ENCODE data around the gene LTB. TPM values are rescaled to one million over a fixed set of nuclear protein-coding genes. Genes with fewer than 3 reads are reported as not detected.

Gene LTB, protein sequence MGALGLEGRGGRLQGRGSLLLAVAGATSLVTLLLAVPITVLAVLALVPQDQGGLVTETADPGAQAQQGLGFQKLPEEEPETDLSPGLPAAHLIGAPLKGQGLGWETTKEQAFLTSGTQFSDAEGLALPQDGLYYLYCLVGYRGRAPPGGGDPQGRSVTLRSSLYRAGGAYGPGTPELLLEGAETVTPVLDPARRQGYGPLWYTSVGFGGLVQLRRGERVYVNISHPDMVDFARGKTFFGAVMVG
- total RNA-seq (2021; fragmentation: NEBNext Ultra II Directional; extraction: Animal tissue kit (Norgen Biotek cat#: 25700)) = under 1 TPM in 1 of 6 experiments, not detected in 5; 0.38 TPM
- long read RNA-seq = 0 reads

DNA sequence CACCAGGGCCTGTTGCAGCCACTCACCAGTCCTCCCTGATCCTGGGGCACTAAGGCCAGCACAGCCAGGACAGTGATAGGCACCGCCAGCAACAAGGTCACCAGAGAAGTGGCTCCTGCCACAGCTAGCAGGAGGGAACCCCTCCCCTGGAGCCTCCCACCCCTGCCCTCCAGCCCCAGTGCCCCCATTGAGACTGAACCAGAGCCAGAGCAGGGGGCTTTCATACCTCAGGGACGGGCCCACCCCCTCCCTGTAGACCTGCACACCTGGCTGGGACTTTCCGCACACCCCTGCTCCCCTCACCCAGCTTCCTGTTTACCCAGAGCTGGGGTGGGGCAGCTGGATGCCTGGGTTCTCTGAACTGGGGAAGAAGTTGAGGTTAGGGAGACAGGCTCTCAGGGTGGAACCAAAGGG lies at the start of gene LTB:
Gene LTB, minus strand, starts transcription at position 195 of the 414 bp plus-strand sequence. Its CDS starts 7 bp downstream, at position 188.
- TF ChIP-seq, protein P1, sequence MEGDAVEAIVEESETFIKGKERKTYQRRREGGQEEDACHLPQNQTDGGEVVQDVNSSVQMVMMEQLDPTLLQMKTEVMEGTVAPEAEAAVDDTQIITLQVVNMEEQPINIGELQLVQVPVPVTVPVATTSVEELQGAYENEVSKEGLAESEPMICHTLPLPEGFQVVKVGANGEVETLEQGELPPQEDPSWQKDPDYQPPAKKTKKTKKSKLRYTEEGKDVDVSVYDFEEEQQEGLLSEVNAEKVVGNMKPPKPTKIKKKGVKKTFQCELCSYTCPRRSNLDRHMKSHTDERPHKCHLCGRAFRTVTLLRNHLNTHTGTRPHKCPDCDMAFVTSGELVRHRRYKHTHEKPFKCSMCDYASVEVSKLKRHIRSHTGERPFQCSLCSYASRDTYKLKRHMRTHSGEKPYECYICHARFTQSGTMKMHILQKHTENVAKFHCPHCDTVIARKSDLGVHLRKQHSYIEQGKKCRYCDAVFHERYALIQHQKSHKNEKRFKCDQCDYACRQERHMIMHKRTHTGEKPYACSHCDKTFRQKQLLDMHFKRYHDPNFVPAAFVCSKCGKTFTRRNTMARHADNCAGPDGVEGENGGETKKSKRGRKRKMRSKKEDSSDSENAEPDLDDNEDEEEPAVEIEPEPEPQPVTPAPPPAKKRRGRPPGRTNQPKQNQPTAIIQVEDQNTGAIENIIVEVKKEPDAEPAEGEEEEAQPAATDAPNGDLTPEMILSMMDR (IDR thresholded peaks at IDR 0.05) = no peak
- no peaks in the 10 kb centered on the region; the same call in 1 of the 2 replicates for H3K27me3 Mint-ChIP-seq (ENCODE audit: insufficient read depth)

DNA sequence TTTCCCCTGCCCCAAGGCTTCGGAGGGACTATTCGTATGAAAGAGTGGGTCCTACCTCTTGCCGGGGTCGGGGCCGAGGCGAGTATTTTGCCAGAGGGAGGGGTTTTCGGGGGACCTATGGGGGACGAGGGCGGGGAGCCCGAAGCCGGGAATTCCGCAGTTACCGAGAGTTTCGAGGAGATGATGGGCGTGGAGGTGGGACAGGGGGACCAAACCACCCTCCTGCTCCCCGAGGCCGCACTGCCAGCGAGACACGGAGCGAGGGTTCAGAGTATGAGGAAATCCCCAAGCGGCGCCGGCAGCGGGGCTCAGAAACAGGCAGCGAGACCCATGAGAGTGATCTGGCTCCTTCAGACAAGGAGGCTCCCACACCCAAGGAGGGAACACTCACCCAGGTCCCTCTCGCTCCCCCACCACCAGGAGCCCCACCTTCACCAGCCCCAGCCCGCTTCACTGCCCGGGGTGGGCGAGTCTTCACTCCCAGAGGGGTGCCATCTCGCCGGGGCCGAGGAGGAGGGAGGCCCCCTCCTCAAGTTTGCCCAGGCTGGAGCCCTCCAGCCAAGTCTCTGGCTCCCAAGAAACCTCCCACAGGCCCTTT lies 49.6 kb upstream of the LTB start:
- H3K36me3 Mint-ChIP-seq (ENCODE audit: low read depth) = peaks cover 57% of the 10 kb centered on the region
- peak overlapping the region; percentile 13; the same call in 1 of the 2 replicates for H3K4me3 Mint-ChIP-seq
- no peaks in the 10 kb centered on the region for H3K9me3 Mint-ChIP-seq
- peaks cover 5% of the 10 kb centered on the region for H3K27me3 Mint-ChIP-seq (ENCODE audit: insufficient read depth)
- no peak overlapping the region; the same call in 1 of the 2 replicates for H3K27ac Mint-ChIP-seq
- TF ChIP-seq, protein P1 (IDR thresholded peaks at IDR 0.05) = no peak
- H3K4me1 Mint-ChIP-seq (ENCODE audit: low read depth) = peaks cover 40% of the 10 kb centered on the region
- no peak for DNase-seq

More for the DNA sequence above, at the start of gene LTB:
- Mint-ChIP-seq H3K27ac (peak within 1 kb of the TSS; percentile 80), H3K36me3 (ENCODE audit: low read depth) (no peaks in the 10 kb centered on the region), H3K4me3 (peak within 1 kb of the TSS; percentile 98), H3K9me3 (no peaks in the 10 kb centered on the region), H3K4me1 (ENCODE audit: low read depth) (peaks cover 18% of the 10 kb centered on the region)
- DNase-seq = no peak

DNA sequence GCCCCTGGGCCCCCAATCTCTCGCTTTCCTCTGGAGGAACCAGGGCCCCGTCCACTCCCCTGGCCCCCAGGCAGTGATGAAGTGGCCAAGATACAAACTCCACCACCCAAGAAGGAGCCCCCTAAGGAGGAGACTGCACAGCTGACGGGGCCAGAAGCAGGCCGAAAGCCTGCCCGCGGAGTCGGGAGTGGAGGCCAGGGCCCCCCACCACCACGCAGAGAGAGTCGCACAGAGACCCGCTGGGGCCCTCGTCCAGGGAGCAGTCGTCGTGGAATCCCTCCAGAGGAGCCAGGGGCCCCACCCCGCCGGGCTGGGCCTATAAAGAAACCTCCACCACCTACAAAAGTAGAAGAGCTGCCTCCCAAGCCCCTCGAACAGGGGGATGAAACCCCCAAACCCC lies 49.0 kb upstream of the LTB start:
- peaks cover 57% of the 10 kb centered on the region for H3K36me3 Mint-ChIP-seq (ENCODE audit: low read depth)
- H3K27ac Mint-ChIP-seq = peak overlapping the region; percentile 61
- no peaks in the 10 kb centered on the region for H3K9me3 Mint-ChIP-seq
- TF ChIP-seq, protein P1 (IDR thresholded peaks at IDR 0.05) = no peak
- no peak for DNase-seq
- peaks cover 40% of the 10 kb centered on the region for H3K4me1 Mint-ChIP-seq (ENCODE audit: low read depth)
- no peak overlapping the region for H3K4me3 Mint-ChIP-seq
- H3K27me3 Mint-ChIP-seq (ENCODE audit: insufficient read depth) = peaks cover 5% of the 10 kb centered on the region

DNA sequence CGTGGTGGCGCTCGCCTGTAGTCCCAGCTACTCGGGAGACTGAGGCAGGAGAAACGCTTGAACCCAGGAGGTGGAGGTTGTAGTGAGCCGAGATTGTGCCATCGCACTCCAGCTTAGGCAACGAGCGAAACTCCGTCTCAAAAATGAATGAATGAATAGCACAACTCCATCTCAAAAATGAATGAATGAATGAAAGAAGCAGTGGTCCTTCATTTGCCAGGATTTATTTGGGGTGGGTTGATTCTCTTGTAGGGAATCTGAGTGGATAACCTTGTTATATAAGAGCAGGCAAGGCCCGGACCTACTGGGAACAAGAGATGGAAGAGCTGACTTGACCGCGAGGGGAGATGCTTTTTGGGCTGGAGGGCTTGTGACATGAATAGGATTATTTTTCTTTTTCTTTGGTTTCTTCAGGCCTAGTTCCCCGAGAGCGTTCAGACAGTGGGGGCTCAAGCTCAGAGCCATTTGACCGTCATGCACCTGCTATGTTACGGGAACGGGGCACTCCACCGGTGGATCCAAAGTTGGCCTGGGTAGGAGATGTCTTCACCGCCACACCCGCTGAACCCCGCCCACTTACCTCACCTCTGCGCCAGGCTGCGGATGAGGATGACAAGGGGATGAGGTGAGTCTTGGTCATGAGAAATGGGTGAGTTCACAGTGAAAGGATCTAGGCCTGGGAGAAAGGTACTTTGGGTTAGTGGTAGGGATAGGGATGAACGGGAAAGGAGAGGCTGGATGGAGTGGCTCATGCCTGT lies 48.1 kb upstream of the LTB start:
- H3K36me3 Mint-ChIP-seq (ENCODE audit: low read depth) = peaks cover 56% of the 10 kb centered on the region
- TF ChIP-seq, protein P1 (IDR thresholded peaks at IDR 0.05) = no peak
- H3K27me3 Mint-ChIP-seq (ENCODE audit: insufficient read depth) = peaks cover 4% of the 10 kb centered on the region
- DNase-seq = no peak
- peak overlapping the region; percentile 61 for H3K27ac Mint-ChIP-seq
- no peaks in the 10 kb centered on the region for H3K9me3 Mint-ChIP-seq
- peaks cover 34% of the 10 kb centered on the region for H3K4me1 Mint-ChIP-seq (ENCODE audit: low read depth)
- no peak overlapping the region for H3K4me3 Mint-ChIP-seq

DNA sequence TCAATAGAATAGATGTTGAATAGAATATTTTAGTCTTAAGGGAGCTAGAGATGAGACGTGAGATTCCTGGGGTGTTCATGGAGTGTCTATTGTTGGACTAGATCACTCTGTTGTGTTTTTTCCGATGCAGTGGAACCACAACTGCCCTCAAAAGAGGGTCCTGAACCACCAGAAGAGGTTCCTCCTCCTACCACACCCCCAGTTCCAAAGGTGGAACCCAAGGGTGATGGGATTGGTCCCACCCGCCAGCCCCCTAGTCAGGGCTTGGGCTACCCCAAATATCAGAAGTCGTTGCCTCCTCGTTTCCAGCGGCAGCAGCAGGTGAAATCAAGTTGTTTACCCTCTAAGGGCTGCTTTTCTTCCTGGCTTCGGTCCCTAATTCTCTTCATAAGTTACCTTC lies 46.8 kb upstream of the LTB start:
- no peaks in the 10 kb centered on the region for H3K9me3 Mint-ChIP-seq
- no peak for DNase-seq
- H3K4me3 Mint-ChIP-seq = no peak overlapping the region
- TF ChIP-seq, protein P1 (IDR thresholded peaks at IDR 0.05) = no peak
- H3K4me1 Mint-ChIP-seq (ENCODE audit: low read depth) = peaks cover 25% of the 10 kb centered on the region
- peaks cover 4% of the 10 kb centered on the region for H3K27me3 Mint-ChIP-seq (ENCODE audit: insufficient read depth)
- peaks cover 55% of the 10 kb centered on the region for H3K36me3 Mint-ChIP-seq (ENCODE audit: low read depth)
- no peak overlapping the region for H3K27ac Mint-ChIP-seq
